ENCODE measurements around the gene KLK15. TPM values are rescaled to one million over a fixed set of nuclear protein-coding genes. Genes with fewer than 3 reads are reported as not detected.

The KLK15 gene, protein sequence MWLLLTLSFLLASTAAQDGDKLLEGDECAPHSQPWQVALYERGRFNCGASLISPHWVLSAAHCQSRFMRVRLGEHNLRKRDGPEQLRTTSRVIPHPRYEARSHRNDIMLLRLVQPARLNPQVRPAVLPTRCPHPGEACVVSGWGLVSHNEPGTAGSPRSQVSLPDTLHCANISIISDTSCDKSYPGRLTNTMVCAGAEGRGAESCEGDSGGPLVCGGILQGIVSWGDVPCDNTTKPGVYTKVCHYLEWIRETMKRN
- not detected in 2 replicates for total RNA-seq (2013; cell fraction: nucleolus; rRNA removed)
- not detected in 2 replicates for total RNA-seq (2014; rRNA removed)
- total RNA-seq (2014; rRNA removed; fragmentation: Illumina TruSeq; extraction: Trizol) = not detected in 2 replicates
- total RNA-seq (2021) = not detected in 2 replicates
- not detected for polyA plus RNA-seq (2011; ENCODE audit: low read depth)
- not detected in 2 replicates for polyA plus RNA-seq (2011; rRNA removed)
- polyA plus RNA-seq (2011; cell fraction: cytosol; rRNA removed) = not detected in 2 replicates
- polyA plus RNA-seq (2011; cell fraction: nucleus; rRNA removed) = not detected in 2 replicates
- 0.13 TPM in 1 of 2 replicates, not detected in the other for polyA plus RNA-seq (2012)
- polyA plus RNA-seq (2014; fragmentation: Illumina TruSeq; extraction: Trizol) = 0.04 TPM in 1 of 2 replicates, not detected in the other
- polyA plus RNA-seq (2014; fragmentation: Nextera tagmentation; extraction: Ambion mirVana) = not detected
- polyA plus RNA-seq (2014; rRNA removed) = 0.05 and 0.08 TPM in 2 replicates
- polyA plus RNA-seq (2016; fragmentation: Nextera tagmentation; extraction: Ambion mirVana) = not detected
- not detected in 2 replicates for polyA minus RNA-seq (2011; rRNA and poly(A)+ RNA removed)
- polyA minus RNA-seq (2011; cell fraction: cytosol; rRNA and poly(A)+ RNA removed) = not detected in 2 replicates
- not detected in 2 replicates for polyA minus RNA-seq (2011; cell fraction: nucleus; rRNA and poly(A)+ RNA removed)
- Bru-seq, nascent RNA = percentile 32 among the genes with signal in this experiment
- BruChase-seq, experiment 1, labeled RNA remaining after a 6-hour chase = not detected
- BruChase-seq, experiment 2, labeled RNA remaining after a 2-hour chase = percentile 14 among the genes with signal in this experiment
- long read RNA-seq, experiment 1 = 0 reads
- long read RNA-seq, experiment 2 = 0 reads

- ChIA-PET SMC1A (ENCODE audit: uncharacterized antibody, unreplicated experiment) (interaction anchor here (0.8 kb wide), 1 partner anchor 63 kb away, joined by 3 read pairs; no protein-coding TSS in a partner anchor), POLR2A (no interaction called here), RAD21 (ENCODE audit: unreplicated experiment) (interaction anchor here (1.3 kb wide), 1 partner anchor 89 kb away, joined by 5 read pairs; no protein-coding TSS in a partner anchor), CTCF (interaction anchor here (1.1 kb wide), 1 partner anchor 14 kb away, joined by 3 read pairs; no protein-coding TSS in a partner anchor)
- no peaks in the 10 kb centered on the region for H3K36me3 ChIP-seq (ENCODE audit: control insufficient read depth in 2 of 2, insufficient read depth in 2 of 2, low read length in 1 of 2)
- DNase-seq (ENCODE audit: low read depth, low spot score) (no peak), ATAC-seq (no peak), FAIRE-seq (no peak)
- whole genome bisulfite sequencing (ENCODE audit: insufficient coverage, insufficient replicate concordance, low lambda C conversion rate, missing lambda C conversion rate) = 16% methylated on average over 8 of the region's 8 CpGs
- intact Hi-C loops (cut with micrococcal nuclease; ENCODE audit: unreplicated experiment) (no loop called here), in situ Hi-C loops (cut with MboI) (no loop called here)
- H3K27ac ChIP-seq (ENCODE audit: control insufficient read depth, insufficient read depth) = no peak within 1 kb of the TSS
- H4K20me1 ChIP-seq (ENCODE audit: control insufficient read depth, insufficient read depth) = no peaks in the 10 kb centered on the region
- H3K27me3 ChIP-seq (replicated peaks in 1 of 2; ENCODE audit: control insufficient read depth in 2 of 2, insufficient read depth in 2 of 2, low read length in 1 of 2) = no peaks in the 10 kb centered on the region
- H3K9me3 ChIP-seq (replicated peaks; ENCODE audit: control insufficient read depth, insufficient read depth, low read length) = no peaks in the 10 kb centered on the region
- H3K4me2 ChIP-seq (ENCODE audit: control insufficient read depth, insufficient read depth) = no peak within 1 kb of the TSS
- peaks cover 5% of the 10 kb centered on the region; the same call in 1 of the 2 replicates for H3K4me1 ChIP-seq (ENCODE audit: control insufficient read depth, insufficient read depth, low read length)
- no peaks in the 10 kb centered on the region for H3K79me2 ChIP-seq (ENCODE audit: control insufficient read depth, insufficient read depth, low read length)
- H3K4me3 ChIP-seq = no peak within 1 kb of the TSS
- H3K9ac ChIP-seq (ENCODE audit: control insufficient read depth, insufficient read depth, low read length) = no peak within 1 kb of the TSS
- H2AFZ ChIP-seq (ENCODE audit: control insufficient read depth, low read depth, low read length) = no peak within 1 kb of the TSS
- no peak for TF ChIP-seq ASH2L (IDR thresholded peaks at IDR 0.05; ENCODE audit: borderline replicate concordance, low read depth)
- TF ChIP-seq ATF3 (IDR thresholded peaks at IDR 0.05; ENCODE audit: borderline replicate concordance, extremely low read depth, low read depth, low read length) = no peak
- no peak for TF ChIP-seq MTA3 (IDR thresholded peaks at IDR 0.05; ENCODE audit: borderline replicate concordance, low read length)
- no peak for TF ChIP-seq BACH1 (IDR thresholded peaks at IDR 0.05; ENCODE audit: borderline replicate concordance)
- BruUV-seq (replicated peaks) = no TSS peak
These were observed at the start of gene KLK15 for GRCh38 chr19:50833117-50833801. Gene KLK15, minus strand, starts transcription at chr19:50833574. Its CDS starts 2,082 bp downstream, at chr19:50831492.
